HepG2 (cell line): ENCODE results near the gene TLE5. TPM values are rescaled to one million over a fixed set of nuclear protein-coding genes. Genes with fewer than 3 reads are reported as not detected.

Experiments used
- ATRX ChIP-seq: sonication (generic); formaldehyde crosslinking; IDR thresholded peaks from 2 replicates; pipeline ENCODE4 v1.4.0; 2020; ENCODE audit warnings: missing genetic modification reagents, borderline replicate concordance
- HNF4A ChIP-seq: sonication (generic); formaldehyde crosslinking; IDR thresholded peaks from 2 replicates; pipeline ENCODE4 v1.4.0; 2020; ENCODE audit warnings: missing genetic modification reagents
- HOXA9 ChIP-seq: sonication (generic); formaldehyde crosslinking; IDR thresholded peaks from 2 replicates; pipeline ENCODE4 v1.8.1; 2022; ENCODE audit warnings: missing genetic modification reagents, mild to moderate bottlenecking, moderate library complexity, borderline replicate concordance
- KLF16 ChIP-seq, 2 experiments: sonication (generic) in 1 of 2; formaldehyde crosslinking in 1 of 2; IDR thresholded peaks; 2 replicates each; pipeline versions ENCODE4 v1.6.1 to v1.8.0; 2016 to 2023; ENCODE audit warnings: missing genetic modification reagents in 2 of 2, missing compliant biosample characterization in 1 of 2
- PITX1 ChIP-seq: sonication (generic); formaldehyde crosslinking; IDR thresholded peaks from 2 replicates; pipeline ENCODE4 v1.5.1; 2020; ENCODE audit warnings: mild to moderate bottlenecking, missing genetic modification reagents
- POLR2AphosphoS5 ChIP-seq: IDR thresholded peaks from 2 replicates; pipeline ENCODE4 v1.6.1; 2012; ENCODE audit warnings: low read depth, low read length
- SOX13 ChIP-seq, 3 experiments: fragments of 450-650 bp in 1 of 3; sonication (generic) in 1 of 3; formaldehyde crosslinking in 1 of 3; IDR thresholded peaks in 2 of 3; conservative IDR thresholded peaks in 1 of 3; 2 replicates each; pipeline versions ENCODE4 v1.5.0 to v1.6.1; 2016 to 2020; ENCODE audit warnings: antibody characterized with exemption in 1 of 3, mild to moderate bottlenecking in 1 of 3, missing compliant biosample characterization in 1 of 3, missing genetic modification reagents in 1 of 3, moderate library complexity in 1 of 3
- TAF1 ChIP-seq: sonication (generic); formaldehyde crosslinking; IDR thresholded peaks from 2 replicates; pipeline ENCODE4 v1.4.0; 2020; ENCODE audit warnings: missing genetic modification reagents
- TEAD3 ChIP-seq: optimal IDR thresholded peaks from 2 replicates; pipeline ENCODE3; 2016; ENCODE audit warnings: borderline replicate concordance
- ZBTB3 ChIP-seq: sonication (generic); formaldehyde crosslinking; IDR thresholded peaks from 2 replicates; pipeline ENCODE4 v1.4.0; 2020; ENCODE audit warnings: low read depth, mild to moderate bottlenecking, moderate library complexity, missing genetic modification reagents, borderline replicate concordance
- ZC3H4 ChIP-seq: sonication (generic); formaldehyde crosslinking; IDR thresholded peaks from 2 replicates; pipeline ENCODE4 v1.4.0; 2020; ENCODE audit warnings: missing genetic modification reagents, borderline replicate concordance
- ZNF260 ChIP-seq: sonication (generic); formaldehyde crosslinking; IDR thresholded peaks from 2 replicates; pipeline ENCODE4 v1.4.0; 2020; ENCODE audit warnings: missing genetic modification reagents, low read depth, mild to moderate bottlenecking, borderline replicate concordance
- ZNF335 ChIP-seq: sonication (generic); formaldehyde crosslinking; IDR thresholded peaks from 2 replicates; pipeline ENCODE4 v1.4.0; 2020; ENCODE audit warnings: missing genetic modification reagents
- ZNF441 ChIP-seq: sonication (generic); formaldehyde crosslinking; IDR thresholded peaks from 2 replicates; pipeline ENCODE4 v1.7.0; 2021; ENCODE audit warnings: missing genetic modification reagents, borderline replicate concordance
- ZNF615 ChIP-seq: sonication (generic); formaldehyde crosslinking; IDR thresholded peaks from 2 replicates; pipeline ENCODE4 v1.5.0; 2020; ENCODE audit warnings: mild to moderate bottlenecking, missing genetic modification reagents, borderline replicate concordance
- ZNF674 ChIP-seq: sonication (generic); formaldehyde crosslinking; IDR thresholded peaks from 2 replicates; pipeline ENCODE4 v1.5.0; 2020; ENCODE audit warnings: low read depth, mild to moderate bottlenecking, missing genetic modification reagents
- ZNF792 ChIP-seq: IDR thresholded peaks from 2 replicates; pipeline ENCODE4 v1.6.1; 2016
- polyA plus RNA-seq, 8 experiments: library from polyadenylated mRNA; depleted of rRNA in 3 of 8; stranded (reverse) in 7 of 8; unstranded in 1 of 8; fragments of >200 nt; fragmentation: Illumina TruSeq in 4 of 8; extraction: Trizol in 4 of 8; gene quantifications; 2 replicates each; pipeline versions ENCODE4 v1.2.1 to v1.2.3, GENCODE V29; 2011 to 2016; ENCODE audit warnings: low read depth in 4 of 8, missing spikeins in 1 of 8, mixed read lengths in 1 of 8; ENCODE audit not compliant: insufficient read depth in 1 of 8
- total RNA-seq, 5 experiments: library from RNA; depleted of rRNA; stranded (reverse); fragments of >200 nt; fragmentation: Illumina TruSeq; extraction: Trizol; gene quantifications; 2 replicates each; pipeline ENCODE4 v1.2.3, GENCODE V29; 2016; ENCODE audit warnings: low read depth in 1 of 5
- TF ChIP-seq, protein P1 (sequence below): sonication (generic); formaldehyde crosslinking; IDR thresholded peaks from 2 replicates; pipeline ENCODE4 v1.5.0; 2020; ENCODE audit warnings: mild to moderate bottlenecking, missing genetic modification reagents
- TF ChIP-seq, protein P2 (sequence below): sonication (generic); formaldehyde crosslinking; conservative IDR thresholded peaks from 2 replicates; pipeline ENCODE4 v1.8.0; 2022; ENCODE audit warnings: missing genetic modification reagents
- TF ChIP-seq, protein P3 (sequence below): sonication (generic); formaldehyde crosslinking; IDR thresholded peaks from 2 replicates; pipeline ENCODE4 v1.8.1; 2022; ENCODE audit warnings: mild to moderate bottlenecking, missing genetic modification reagents
- TF ChIP-seq, protein P4 (sequence below): IDR thresholded peaks from 2 replicates; pipeline ENCODE4 v1.6.1; 2016; ENCODE audit warnings: missing compliant biosample characterization, missing genetic modification reagents, borderline replicate concordance

TLE5 gene
- total and polyA plus RNA-seq, 2 of the 13 experiments (the other 11 are each of a cell fraction or from before 2014, with no cell fraction given), result 62.8 to 189 TPM

DNA sequence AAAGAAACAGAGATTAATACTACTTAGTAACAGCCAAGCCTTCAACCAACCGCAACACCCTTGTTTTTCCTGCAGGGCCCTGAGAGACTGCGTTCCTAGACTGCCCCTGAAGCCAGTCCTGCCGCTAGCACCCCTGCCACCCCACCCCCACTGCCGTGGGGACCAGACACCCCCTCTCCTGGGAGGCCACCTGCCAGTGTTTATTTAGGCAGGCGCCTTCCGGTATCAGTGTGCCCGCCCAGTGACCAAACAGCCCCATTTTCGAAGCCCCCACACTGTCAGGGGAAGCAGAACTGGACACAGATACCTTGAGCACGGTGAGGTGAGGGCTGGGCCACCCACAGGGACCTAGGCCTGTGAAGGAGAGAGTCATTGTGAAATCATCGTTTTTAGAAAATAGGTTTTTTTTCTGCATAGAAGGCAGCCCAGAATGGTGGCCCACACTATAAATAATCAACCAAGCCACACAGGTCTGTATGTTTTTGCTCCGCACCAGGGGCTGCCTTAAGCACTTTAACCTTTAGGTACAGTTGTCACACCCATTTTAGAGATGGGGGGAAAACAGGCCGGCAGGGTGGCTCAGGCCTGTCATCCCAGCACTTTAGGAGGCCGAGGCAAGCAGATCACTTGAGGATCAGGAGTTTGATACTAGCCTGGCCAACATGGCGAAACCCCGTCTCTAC is 3.5 kb upstream of the TLE5 start (continued):
- TF ChIP-seq, protein P1, sequence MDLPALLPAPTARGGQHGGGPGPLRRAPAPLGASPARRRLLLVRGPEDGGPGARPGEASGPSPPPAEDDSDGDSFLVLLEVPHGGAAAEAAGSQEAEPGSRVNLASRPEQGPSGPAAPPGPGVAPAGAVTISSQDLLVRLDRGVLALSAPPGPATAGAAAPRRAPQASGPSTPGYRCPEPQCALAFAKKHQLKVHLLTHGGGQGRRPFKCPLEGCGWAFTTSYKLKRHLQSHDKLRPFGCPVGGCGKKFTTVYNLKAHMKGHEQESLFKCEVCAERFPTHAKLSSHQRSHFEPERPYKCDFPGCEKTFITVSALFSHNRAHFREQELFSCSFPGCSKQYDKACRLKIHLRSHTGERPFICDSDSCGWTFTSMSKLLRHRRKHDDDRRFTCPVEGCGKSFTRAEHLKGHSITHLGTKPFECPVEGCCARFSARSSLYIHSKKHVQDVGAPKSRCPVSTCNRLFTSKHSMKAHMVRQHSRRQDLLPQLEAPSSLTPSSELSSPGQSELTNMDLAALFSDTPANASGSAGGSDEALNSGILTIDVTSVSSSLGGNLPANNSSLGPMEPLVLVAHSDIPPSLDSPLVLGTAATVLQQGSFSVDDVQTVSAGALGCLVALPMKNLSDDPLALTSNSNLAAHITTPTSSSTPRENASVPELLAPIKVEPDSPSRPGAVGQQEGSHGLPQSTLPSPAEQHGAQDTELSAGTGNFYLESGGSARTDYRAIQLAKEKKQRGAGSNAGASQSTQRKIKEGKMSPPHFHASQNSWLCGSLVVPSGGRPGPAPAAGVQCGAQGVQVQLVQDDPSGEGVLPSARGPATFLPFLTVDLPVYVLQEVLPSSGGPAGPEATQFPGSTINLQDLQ (CRISPR knock-in tag), result 0 out of 2 replicates have a peak, but pooled peaks have one; percentile 56
- TF ChIP-seq KLF16 (CRISPR knock-in tag; IDR thresholded peaks at IDR 0.05), result peak in 1 of 2 experiments; percentile 57; a peak in 1 of 4 replicates
- TF ChIP-seq POLR2AphosphoS5, result 0 out of 2 replicates have a peak, but pooled peaks have one; percentile 35
- 0 out of 2 replicates have a peak, but pooled peaks have one; percentile 26 for TF ChIP-seq HOXA9 (CRISPR knock-in tag)
- peak; percentile 19; the same call in 1 of the 2 replicates for TF ChIP-seq HNF4A (CRISPR knock-in tag)
- no peak for TF ChIP-seq ATRX
- TF ChIP-seq ZC3H4, result no peak
- TF ChIP-seq, protein P2, sequence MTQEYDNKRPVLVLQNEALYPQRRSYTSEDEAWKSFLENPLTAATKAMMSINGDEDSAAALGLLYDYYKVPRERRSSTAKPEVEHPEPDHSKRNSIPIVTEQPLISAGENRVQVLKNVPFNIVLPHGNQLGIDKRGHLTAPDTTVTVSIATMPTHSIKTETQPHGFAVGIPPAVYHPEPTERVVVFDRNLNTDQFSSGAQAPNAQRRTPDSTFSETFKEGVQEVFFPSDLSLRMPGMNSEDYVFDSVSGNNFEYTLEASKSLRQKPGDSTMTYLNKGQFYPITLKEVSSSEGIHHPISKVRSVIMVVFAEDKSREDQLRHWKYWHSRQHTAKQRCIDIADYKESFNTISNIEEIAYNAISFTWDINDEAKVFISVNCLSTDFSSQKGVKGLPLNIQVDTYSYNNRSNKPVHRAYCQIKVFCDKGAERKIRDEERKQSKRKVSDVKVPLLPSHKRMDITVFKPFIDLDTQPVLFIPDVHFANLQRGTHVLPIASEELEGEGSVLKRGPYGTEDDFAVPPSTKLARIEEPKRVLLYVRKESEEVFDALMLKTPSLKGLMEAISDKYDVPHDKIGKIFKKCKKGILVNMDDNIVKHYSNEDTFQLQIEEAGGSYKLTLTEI (CRISPR knock-in tag), result no peak
- TF ChIP-seq, protein P3, sequence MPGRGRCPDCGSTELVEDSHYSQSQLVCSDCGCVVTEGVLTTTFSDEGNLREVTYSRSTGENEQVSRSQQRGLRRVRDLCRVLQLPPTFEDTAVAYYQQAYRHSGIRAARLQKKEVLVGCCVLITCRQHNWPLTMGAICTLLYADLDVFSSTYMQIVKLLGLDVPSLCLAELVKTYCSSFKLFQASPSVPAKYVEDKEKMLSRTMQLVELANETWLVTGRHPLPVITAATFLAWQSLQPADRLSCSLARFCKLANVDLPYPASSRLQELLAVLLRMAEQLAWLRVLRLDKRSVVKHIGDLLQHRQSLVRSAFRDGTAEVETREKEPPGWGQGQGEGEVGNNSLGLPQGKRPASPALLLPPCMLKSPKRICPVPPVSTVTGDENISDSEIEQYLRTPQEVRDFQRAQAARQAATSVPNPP (CRISPR knock-in tag), result no peak
- TF ChIP-seq ZNF792 (CRISPR knock-in tag), result peak; percentile 83
- TF ChIP-seq TEAD3 (CRISPR knock-in tag), result peak; percentile 46
- TF ChIP-seq PITX1 (CRISPR knock-in tag), result 0 out of 2 replicates have a peak, but pooled peaks have one; percentile 52
- 0 out of 2 replicates have a peak, but pooled peaks have one; percentile 76 for TF ChIP-seq ZBTB3 (CRISPR knock-in tag)
- TF ChIP-seq ZNF615, result 0 out of 2 replicates have a peak, but pooled peaks have one; percentile 55
- TF ChIP-seq ZNF335, result no peak
- 0 out of 2 replicates have a peak, but pooled peaks have one; percentile 20 for TF ChIP-seq ZNF674 (CRISPR knock-in tag)
- TF ChIP-seq ZNF260 (CRISPR knock-in tag), result no peak
- no peak for TF ChIP-seq SOX13 (IDR thresholded peaks at IDR 0.05)
- peak in 1 of 2 experiments; percentile 70; a peak in 2 of 4 replicates for TF ChIP-seq SOX13 (CRISPR knock-in tag; conservative IDR thresholded peaks at IDR 0.05 in 1 of 2, IDR thresholded peaks at IDR 0.05 in 1 of 2)
- TF ChIP-seq, protein P4, sequence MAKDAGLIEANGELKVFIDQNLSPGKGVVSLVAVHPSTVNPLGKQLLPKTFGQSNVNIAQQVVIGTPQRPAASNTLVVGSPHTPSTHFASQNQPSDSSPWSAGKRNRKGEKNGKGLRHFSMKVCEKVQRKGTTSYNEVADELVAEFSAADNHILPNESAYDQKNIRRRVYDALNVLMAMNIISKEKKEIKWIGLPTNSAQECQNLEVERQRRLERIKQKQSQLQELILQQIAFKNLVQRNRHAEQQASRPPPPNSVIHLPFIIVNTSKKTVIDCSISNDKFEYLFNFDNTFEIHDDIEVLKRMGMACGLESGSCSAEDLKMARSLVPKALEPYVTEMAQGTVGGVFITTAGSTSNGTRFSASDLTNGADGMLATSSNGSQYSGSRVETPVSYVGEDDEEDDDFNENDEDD (CRISPR knock-in tag), result peak; percentile 60; the same call in 1 of the 2 replicates
- TF ChIP-seq TAF1, result peak; percentile 26; the same call in 1 of the 2 replicates
- peak; percentile 58; the same call in 1 of the 2 replicates for TF ChIP-seq ZNF441 (CRISPR knock-in tag)
